Uterus (tissue), 4 donors: Measurements from ENCODE around the gene GOLGA6L22. TPM values are rescaled to one million over a fixed set of nuclear protein-coding genes. Genes with fewer than 3 reads are reported as not detected.

ENCODE experiments used
- small RNA-seq: library from RNA; depleted of rRNA; stranded (forward); fragments of <200 nt; gene quantifications from one replicate; pipeline ENCODE3, GENCODE V24; 2016
- total RNA-seq, 4 donors: library from RNA; depleted of rRNA in 3 of 4; stranded (reverse); fragments of >200 nt in 3 of 4; gene quantifications; one replicate each; pipeline versions ENCODE4 v1.1.0 to v1.2.4, GENCODE V29; 2014 to 2023
- donor health status: DM: yes; HTN: yes; CAD: no.

The GOLGA6L22 gene
- total RNA-seq, 4 donors from 2014 or later = not detected

Small RNAs within 50 kb of the gene (small RNA-seq; reads per million reads assigned to genes)
- gene RN7SL545P = not detected
